K562 (cell line): Measurements from ENCODE around the gene UNC119. TPM values are rescaled to one million over a fixed set of nuclear protein-coding genes. Genes with fewer than 3 reads are reported as not detected.
A peak's percentile ranks its signal among the peaks of the same experiment; 100 is the strongest.

ENCODE experiments used
- ERF ChIP-seq: fragments of 450-650 bp; formaldehyde crosslinking; IDR thresholded peaks from 2 replicates; pipeline ENCODE4 v1.4.0; 2020; ENCODE audit warnings: mild to moderate bottlenecking, mixed read lengths
- ETV1 ChIP-seq: fragments of 450-650 bp; conservative IDR thresholded peaks from 2 replicates; pipeline ENCODE4 v1.6.1; 2016; ENCODE audit warnings: missing genetic modification characterization, control low read depth, low read depth, missing compliant biosample characterization
- LCOR ChIP-seq: sonication (generic); formaldehyde crosslinking; IDR thresholded peaks from 2 replicates; pipeline ENCODE4 v1.8.0; 2022; ENCODE audit warnings: mild to moderate bottlenecking, missing genetic modification reagents
- LEF1 ChIP-seq: fragments of 450-650 bp; IDR thresholded peaks from 2 replicates; pipeline ENCODE4 v1.6.1; 2016; ENCODE audit warnings: mild to moderate bottlenecking
- MAZ ChIP-seq, 2 experiments: fragments of 450-650 bp in 1 of 2; sonication (generic) in 1 of 2; formaldehyde crosslinking; IDR thresholded peaks in 1 of 2; conservative IDR thresholded peaks in 1 of 2; 2 replicates each; pipeline versions ENCODE4 v1.4.0 to v1.5.0; 2020; ENCODE audit warnings: mild to moderate bottlenecking in 1 of 2, missing genetic modification reagents in 1 of 2
- NFE2 ChIP-seq: IDR thresholded peaks from 2 replicates; pipeline ENCODE4 v1.6.1; 2014; ENCODE audit warnings: antibody characterized with exemption, low read depth
- PRDM10 ChIP-seq: fragments of 450-650 bp; IDR thresholded peaks from 2 replicates; pipeline ENCODE4 v1.6.1; 2018; ENCODE audit not compliant: partially characterized antibody
- PREB ChIP-seq: sonication (generic); formaldehyde crosslinking; IDR thresholded peaks from 2 replicates; pipeline ENCODE4 v1.8.1; 2023; ENCODE audit warnings: mild to moderate bottlenecking, missing genetic modification reagents
- RBM39 ChIP-seq: fragments of 200-400 bp; formaldehyde crosslinking; optimal IDR thresholded peaks from 2 replicates; pipeline ENCODE3; 2018; ENCODE audit warnings: low read depth, low read length
- RCOR1 ChIP-seq, 2 experiments: IDR thresholded peaks; 2 replicates each; pipeline ENCODE4 v1.6.1; 2012; ENCODE audit warnings: low read depth in 2 of 2, low read length in 2 of 2, borderline replicate concordance in 1 of 2, improper control_type of control experiment in 1 of 2
- SP1 ChIP-seq: sonication (generic); formaldehyde crosslinking; IDR thresholded peaks from 2 replicates; pipeline ENCODE4 v1.8.1; 2022; ENCODE audit warnings: mild to moderate bottlenecking, missing genetic modification reagents
- TCF3 ChIP-seq: sonication (generic); formaldehyde crosslinking; IDR thresholded peaks from 2 replicates; pipeline ENCODE4 v1.4.0; 2020; ENCODE audit warnings: mild to moderate bottlenecking, missing genetic modification reagents
- UBTF ChIP-seq, 2 experiments: IDR thresholded peaks; 2 replicates each; pipeline ENCODE4 v1.6.1; 2012; ENCODE audit warnings: improper control_type of control experiment in 2 of 2, low read depth in 2 of 2, low read length in 2 of 2, borderline replicate concordance in 1 of 2
- ZNF24 ChIP-seq: fragments of 450-650 bp; IDR thresholded peaks from 2 replicates; pipeline ENCODE4 v1.6.1; 2016
- ZNF639 ChIP-seq, 2 experiments: fragments of 200-800 bp in 1 of 2; sonication (Bioruptor generic) in 1 of 2; sonication (generic) in 1 of 2; formaldehyde crosslinking in 1 of 2; IDR thresholded peaks in 1 of 2; conservative IDR thresholded peaks in 1 of 2; 2 replicates each; pipeline versions ENCODE4 v1.5.0 to v1.6.1; 2016 to 2020; ENCODE audit warnings: missing compliant biosample characterization in 1 of 2, missing genetic modification characterization in 1 of 2, missing genetic modification reagents in 1 of 2
- polyA plus RNA-seq, 8 experiments: library from polyadenylated mRNA; depleted of rRNA in 4 of 8; stranded (reverse) in 5 of 8; unstranded in 3 of 8; fragments of >200 nt; fragmentation: Nextera tagmentation in 2 of 8; fragmentation: Illumina TruSeq in 1 of 8; extraction: Ambion mirVana in 2 of 8; extraction: Trizol in 1 of 8; gene quantifications; 2 replicates each; pipeline versions ENCODE4 v1.2.1 to v1.2.3, GENCODE V29; 2011 to 2014; ENCODE audit warnings: inconsistent platforms in 1 of 8, missing spikeins in 1 of 8
- total RNA-seq, 7 experiments: library from RNA; depleted of rRNA in 6 of 7; stranded (reverse); fragments of >200 nt in 6 of 7; fragmentation: Illumina TruSeq in 2 of 7; extraction: Trizol in 2 of 7; gene quantifications; 2 replicates each; pipeline versions ENCODE4 v1.2.1 to v1.2.3, GENCODE V29; 2011 to 2021; ENCODE audit warnings: low replicate concordance in 1 of 7

The UNC119 gene
- total and polyA plus RNA-seq, 9 of the 15 experiments (the other 6 are each of a cell fraction or from before 2014, with no cell fraction given), result 0.37 to 47.7 (median 16.3) TPM

- TF ChIP-seq PREB (CRISPR knock-in tag) (peak; percentile 99; the same call in 1 of the 2 replicates), RCOR1 (IDR thresholded peaks at IDR 0.05; ENCODE audit: borderline replicate concordance in 1 of 2, low read depth in 2 of 2, low read length in 2 of 2) (0 out of 4 replicates have a peak, but pooled peaks of 1 of the 2 experiments have one; percentile 25), MAZ (CRISPR knock-in tag; conservative IDR thresholded peaks at IDR 0.05 in 1 of 2, IDR thresholded peaks at IDR 0.05 in 1 of 2) (0 out of 4 replicates have a peak, but pooled peaks have one; percentile 14 to 22), ZNF24 (no peak), ETV1 (tag) (peak; percentile 60; the same call in 1 of the 2 replicates), PRDM10 (peak; percentile 16), SP1 (CRISPR knock-in tag) (peak; percentile 62; the same call in 1 of the 2 replicates), LCOR (CRISPR knock-in tag) (peak; percentile 88), ERF (CRISPR knock-in tag) (no peak), LEF1 (0 out of 2 replicates have a peak, but pooled peaks have one; percentile 12), ZNF639 (CRISPR knock-in tag; conservative IDR thresholded peaks at IDR 0.05 in 1 of 2, IDR thresholded peaks at IDR 0.05 in 1 of 2) (peak in 1 of 2 experiments; percentile 33; a peak in 1 of 4 replicates), RBM39 (peak; percentile 51), TCF3 (no peak), UBTF (IDR thresholded peaks at IDR 0.05; ENCODE audit: borderline replicate concordance in 1 of 2, low read depth in 2 of 2, low read length in 2 of 2) (peak in 1 of 2 experiments; percentile 81; a peak in 2 of 4 replicates), NFE2 (peak; percentile 72)
These were observed 47.1 kb upstream of the UNC119 start (continued) for GRCh38 chr17:28599311-28600184.
